Measurements from ENCODE around the gene PTPRG. TPM values are rescaled to one million over a fixed set of nuclear protein-coding genes. Genes with fewer than 3 reads are reported as not detected.
A peak's percentile ranks its signal among the peaks of the same experiment; 100 is the strongest.

The PTPRG gene
- total and polyA plus RNA-seq, 2 donors, result 22.7 to 95.3 TPM

- Histone ChIP-seq H3K27ac (ENCODE audit: low read depth) (no peak overlapping the region), H3K4me1 (ENCODE audit: insufficient read depth) (no peaks in the 10 kb centered on the region), H3K4me3 (ENCODE audit: low read depth, low read length) (no peak overlapping the region), H3K36me3 (ENCODE audit: insufficient read depth) (no peaks in the 10 kb centered on the region)
- no peak for DNase-seq (ENCODE audit: extremely low spot score)
- WGBS, result 70% methylated on average over 2 of the region's 2 CpGs
Measured at GRCh38 chr3:61974662-61975061, 413.3 kb downstream of the PTPRG start.

GRCh38 chr3:61975199-61975598 is 413.8 kb downstream of the PTPRG start:
- Histone ChIP-seq H3K4me3 (ENCODE audit: low read depth, low read length) (no peak overlapping the region), H3K27ac (ENCODE audit: low read depth) (no peak overlapping the region), H3K36me3 (ENCODE audit: insufficient read depth) (no peaks in the 10 kb centered on the region), H3K4me1 (ENCODE audit: insufficient read depth) (no peaks in the 10 kb centered on the region)
- DNase-seq (ENCODE audit: extremely low spot score), result no peak
- 86% methylated on average over 3 of the region's 3 CpGs for WGBS

GRCh38 chr3:61975936-61976335 is 414.6 kb downstream of the PTPRG start:
- no peaks in the 10 kb centered on the region for H3K4me1 ChIP-seq (ENCODE audit: insufficient read depth)
- H3K4me3 ChIP-seq (ENCODE audit: low read depth, low read length), result no peak overlapping the region
- no peaks in the 10 kb centered on the region for H3K36me3 ChIP-seq (ENCODE audit: insufficient read depth)
- no peak overlapping the region for H3K27ac ChIP-seq (ENCODE audit: low read depth)
- 96% methylated on average over 2 of the region's 2 CpGs for WGBS
- DNase-seq (ENCODE audit: extremely low spot score), result no peak

- no peaks in the 10 kb centered on the region for H3K36me3 ChIP-seq (ENCODE audit: insufficient read depth)
- WGBS, result 68% methylated on average over 8 of the region's 8 CpGs
- H3K4me1 ChIP-seq (ENCODE audit: insufficient read depth), result no peaks in the 10 kb centered on the region
- no peak overlapping the region for H3K27ac ChIP-seq (ENCODE audit: low read depth)
- H3K4me3 ChIP-seq (ENCODE audit: low read depth, low read length), result no peak overlapping the region
- no peak for DNase-seq (ENCODE audit: extremely low spot score)
Measured at GRCh38 chr3:61978460-61979419, 417.4 kb downstream of the PTPRG start.

- 43% methylated on average over 2 of the region's 2 CpGs for WGBS
- Histone ChIP-seq H3K27ac (ENCODE audit: low read depth) (no peak overlapping the region), H3K36me3 (ENCODE audit: insufficient read depth) (no peaks in the 10 kb centered on the region), H3K4me3 (ENCODE audit: low read depth, low read length) (no peak overlapping the region), H3K4me1 (ENCODE audit: insufficient read depth) (no peaks in the 10 kb centered on the region)
- no peak for DNase-seq (ENCODE audit: extremely low spot score)
Measured at GRCh38 chr3:61979638-61980037, 418.3 kb downstream of the PTPRG start.

GRCh38 chr3:61980041-61980440 is 418.7 kb downstream of the PTPRG start:
- Histone ChIP-seq H3K4me1 (ENCODE audit: insufficient read depth) (no peaks in the 10 kb centered on the region), H3K27ac (ENCODE audit: low read depth) (no peak overlapping the region), H3K4me3 (ENCODE audit: low read depth, low read length) (no peak overlapping the region), H3K36me3 (ENCODE audit: insufficient read depth) (no peaks in the 10 kb centered on the region)
- WGBS, result 59% methylated on average over 4 of the region's 4 CpGs
- peak; percentile 40 for DNase-seq (ENCODE audit: extremely low spot score)

GRCh38 chr3:61981060-61981459 is 419.7 kb downstream of the PTPRG start:
- no peak overlapping the region for H3K27ac ChIP-seq (ENCODE audit: low read depth)
- H3K36me3 ChIP-seq (ENCODE audit: insufficient read depth), result no peaks in the 10 kb centered on the region
- 95% methylated on average over 7 of the region's 7 CpGs for WGBS
- DNase-seq (ENCODE audit: extremely low spot score), result no peak
- no peaks in the 10 kb centered on the region for H3K4me1 ChIP-seq (ENCODE audit: insufficient read depth)
- no peak overlapping the region for H3K4me3 ChIP-seq (ENCODE audit: low read depth, low read length)

- no peaks in the 10 kb centered on the region for H3K36me3 ChIP-seq (ENCODE audit: insufficient read depth)
- no peak overlapping the region for H3K4me3 ChIP-seq (ENCODE audit: low read depth, low read length)
- no peaks in the 10 kb centered on the region for H3K4me1 ChIP-seq (ENCODE audit: insufficient read depth)
- H3K27ac ChIP-seq (ENCODE audit: low read depth), result no peak overlapping the region
- DNase-seq (ENCODE audit: extremely low spot score), result no peak
Measured at GRCh38 chr3:61983479-61983878, 422.1 kb downstream of the PTPRG start.

- Histone ChIP-seq H3K36me3 (ENCODE audit: insufficient read depth) (no peaks in the 10 kb centered on the region), H3K27ac (ENCODE audit: low read depth) (no peak overlapping the region), H3K4me3 (ENCODE audit: low read depth, low read length) (no peak overlapping the region), H3K4me1 (ENCODE audit: insufficient read depth) (no peaks in the 10 kb centered on the region)
- 62% methylated on average over 3 of the region's 3 CpGs for WGBS
- DNase-seq (ENCODE audit: extremely low spot score), result no peak
Measured at GRCh38 chr3:61985020-61985419, 423.6 kb downstream of the PTPRG start.

GRCh38 chr3:61986473-61986872 is 425.1 kb downstream of the PTPRG start:
- no peaks in the 10 kb centered on the region for H3K4me1 ChIP-seq (ENCODE audit: insufficient read depth)
- H3K4me3 ChIP-seq (ENCODE audit: low read depth, low read length), result no peak overlapping the region
- no peak overlapping the region for H3K27ac ChIP-seq (ENCODE audit: low read depth)
- DNase-seq (ENCODE audit: extremely low spot score), result no peak
- no peaks in the 10 kb centered on the region for H3K36me3 ChIP-seq (ENCODE audit: insufficient read depth)
- WGBS, result 91% methylated on average over 3 of the region's 3 CpGs

GRCh38 chr3:61989681-61990080 is 428.3 kb downstream of the PTPRG start:
- H3K4me1 ChIP-seq (ENCODE audit: insufficient read depth), result no peaks in the 10 kb centered on the region
- WGBS, result 88% methylated on average over 4 of the region's 4 CpGs

GRCh38 chr3:61990327-61991027 is 429.1 kb downstream of the PTPRG start:
- Histone ChIP-seq H3K27ac (ENCODE audit: low read depth) (no peak overlapping the region), H3K4me1 (ENCODE audit: insufficient read depth) (no peaks in the 10 kb centered on the region), H3K36me3 (ENCODE audit: insufficient read depth) (no peaks in the 10 kb centered on the region), H3K4me3 (ENCODE audit: low read depth, low read length) (no peak overlapping the region)
- DNase-seq (ENCODE audit: extremely low spot score), result no peak
- 93% methylated on average over 4 of the region's 4 CpGs for whole genome bisulfite sequencing

More at GRCh38 chr3:61989681-61990080, 428.3 kb downstream of the PTPRG start:
- Histone ChIP-seq H3K4me3 (ENCODE audit: low read depth, low read length) (no peak overlapping the region), H3K36me3 (ENCODE audit: insufficient read depth) (no peaks in the 10 kb centered on the region), H3K27ac (ENCODE audit: low read depth) (no peak overlapping the region)
- no peak for DNase-seq (ENCODE audit: extremely low spot score)

- Histone ChIP-seq H3K27ac (ENCODE audit: low read depth) (no peak overlapping the region), H3K4me1 (ENCODE audit: insufficient read depth) (no peaks in the 10 kb centered on the region), H3K36me3 (ENCODE audit: insufficient read depth) (no peaks in the 10 kb centered on the region), H3K4me3 (ENCODE audit: low read depth, low read length) (no peak overlapping the region)
- WGBS, result 95% methylated on average over 8 of the region's 8 CpGs
- no peak for DNase-seq (ENCODE audit: extremely low spot score)
Measured at GRCh38 chr3:61991706-61992105, 430.3 kb downstream of the PTPRG start.

- H3K36me3 ChIP-seq (ENCODE audit: insufficient read depth), result no peaks in the 10 kb centered on the region
- DNase-seq (ENCODE audit: extremely low spot score), result no peak
Measured at GRCh38 chr3:61996366-61996765, 435.0 kb downstream of the PTPRG start.

More at GRCh38 chr3:61996366-61996765, 435.0 kb downstream of the PTPRG start:
- 21% methylated on average over 1 of the region's 1 CpG for WGBS
- Histone ChIP-seq H3K4me1 (ENCODE audit: insufficient read depth) (no peaks in the 10 kb centered on the region), H3K27ac (ENCODE audit: low read depth) (peak overlapping the region; percentile 1), H3K4me3 (ENCODE audit: low read depth, low read length) (no peak overlapping the region)
